OCI-LY3 (cell line): Measurements from ENCODE around the gene SCP2.

Experiments used
- H2AFZ ChIP-seq: fragments of 200-600, 300-600 bp; shearing (Covaris generic); 2 replicates; pipeline ENCODE4 v1.6.0; 2014; ENCODE audit warnings: antibody characterized with exemption, low read depth, low read length
- H3K27ac ChIP-seq: fragments of 200-600, 300-600 bp; sonication (generic); 2 replicates; pipeline ENCODE4 v1.5.1; 2014; ENCODE audit warnings: mild to moderate bottlenecking, low read length, moderate library complexity, mixed read lengths
- H3K27me3 ChIP-seq: fragments of 200-600, 300-600 bp; sonication (generic); 2 replicates; pipeline ENCODE4 v1.6.1; 2014; ENCODE audit warnings: low read depth, low read length, mixed read lengths
- H3K36me3 ChIP-seq: fragments of 200-600, 300-600 bp; sonication (generic); replicated peaks from 2 replicates; pipeline ENCODE3; 2014; ENCODE audit warnings: low read depth, low read length, mixed read lengths
- H3K4me1 ChIP-seq: fragments of 300-600, 200-600 bp; sonication (generic); 2 replicates; pipeline ENCODE4 v1.6.1; 2014; ENCODE audit warnings: low read length, mixed read lengths
- H3K4me2 ChIP-seq: fragments of 200-600, 300-600 bp; sonication (generic); 2 replicates; pipeline ENCODE4 v1.6.1; 2014; ENCODE audit warnings: low read length, mixed read lengths
- H3K4me3 ChIP-seq: fragments of 300-600, 200-600 bp; sonication (generic); 2 replicates; pipeline ENCODE4 v1.5.1; 2014; ENCODE audit warnings: antibody characterized with exemption, mild to moderate bottlenecking, low read length, moderate library complexity
- H3K79me2 ChIP-seq: fragments of 300-600, 200-600 bp; shearing (Covaris generic); 2 replicates; pipeline ENCODE4 v1.6.1; 2014; ENCODE audit warnings: mild to moderate bottlenecking, low read length, mixed read lengths
- H3K9ac ChIP-seq: fragments of 300-600, 200-600 bp; shearing (Covaris generic); 2 replicates; pipeline ENCODE4 v1.6.0; 2014; ENCODE audit warnings: mild to moderate bottlenecking, low read length, moderate library complexity
- H3K9me3 ChIP-seq: fragments of 200-600, 300-600 bp; shearing (Covaris generic); 2 replicates; pipeline ENCODE4 v1.6.1; 2014; ENCODE audit warnings: low read length, mixed read lengths; ENCODE audit not compliant: insufficient read depth
- H4K20me1 ChIP-seq: fragments of 200-600, 300-600 bp; sonication (generic); 2 replicates; pipeline ENCODE4 v1.6.1; 2016; ENCODE audit warnings: low read length, mixed read lengths; ENCODE audit not compliant: insufficient read depth
- CTCF ChIP-seq: fragments of 200-600, 300-600 bp; sonication (generic); IDR thresholded peaks from 2 replicates; pipeline ENCODE4 v1.5.1; 2014; ENCODE audit warnings: antibody characterized with exemption, low read length, low read depth
- EZH2phosphoT487 ChIP-seq: fragments of 200-600 bp; shearing (Covaris generic); IDR thresholded peaks from 2 replicates; pipeline ENCODE4 v1.6.1; 2018; ENCODE audit warnings: antibody characterized with exemption, mixed run types, low read depth

The SCP2 gene

GRCh38 chr1:52913537-52913936, 13.5 kb upstream of the SCP2 start:
- Histone ChIP-seq H3K4me3 (no peak overlapping the region), H3K9ac (no peak overlapping the region), H3K27ac (no peak overlapping the region), H3K9me3 (no peaks in the 10 kb centered on the region), H3K4me2 (no peak overlapping the region), H3K36me3 (no peaks in the 10 kb centered on the region), H3K4me1 (no peaks in the 10 kb centered on the region), H4K20me1 (no peaks in the 10 kb centered on the region), H3K27me3 (no peaks in the 10 kb centered on the region), H2AFZ (no peak overlapping the region), H3K79me2 (no peaks in the 10 kb centered on the region)
- TF ChIP-seq EZH2phosphoT487 (no peak), CTCF (no peak)

GRCh38 chr1:52914463-52914862, 12.6 kb upstream of the SCP2 start:
- TF ChIP-seq EZH2phosphoT487 (no peak), CTCF (no peak)
- H3K27ac ChIP-seq = no peak overlapping the region
- H3K4me3 ChIP-seq = no peak overlapping the region
- no peak overlapping the region for H3K9ac ChIP-seq
- no peaks in the 10 kb centered on the region for H3K4me1 ChIP-seq
- H3K36me3 ChIP-seq = no peaks in the 10 kb centered on the region
- no peaks in the 10 kb centered on the region for H3K9me3 ChIP-seq
- H4K20me1 ChIP-seq = no peaks in the 10 kb centered on the region
- H3K4me2 ChIP-seq = no peak overlapping the region
- no peak overlapping the region for H2AFZ ChIP-seq
- H3K79me2 ChIP-seq = no peaks in the 10 kb centered on the region
- H3K27me3 ChIP-seq = no peaks in the 10 kb centered on the region

GRCh38 chr1:52915211-52915854, 11.7 kb upstream of the SCP2 start:
- Histone ChIP-seq H3K4me3 (no peak overlapping the region), H2AFZ (no peak overlapping the region), H3K36me3 (no peaks in the 10 kb centered on the region), H3K79me2 (no peaks in the 10 kb centered on the region), H3K4me1 (no peaks in the 10 kb centered on the region), H3K4me2 (no peak overlapping the region), H3K9ac (no peak overlapping the region), H3K9me3 (no peaks in the 10 kb centered on the region), H4K20me1 (no peaks in the 10 kb centered on the region), H3K27me3 (no peaks in the 10 kb centered on the region), H3K27ac (no peak overlapping the region)
- no peak for TF ChIP-seq EZH2phosphoT487
- no peak for TF ChIP-seq CTCF

GRCh38 chr1:52915855-52916220, 11.2 kb upstream of the SCP2 start:
- Histone ChIP-seq H2AFZ (no peak overlapping the region), H3K4me1 (no peaks in the 10 kb centered on the region), H3K9ac (no peak overlapping the region), H3K9me3 (no peaks in the 10 kb centered on the region), H3K79me2 (no peaks in the 10 kb centered on the region), H4K20me1 (no peaks in the 10 kb centered on the region), H3K36me3 (no peaks in the 10 kb centered on the region), H3K27me3 (no peaks in the 10 kb centered on the region), H3K27ac (no peak overlapping the region), H3K4me3 (no peak overlapping the region), H3K4me2 (no peak overlapping the region)
- TF ChIP-seq EZH2phosphoT487 (no peak), CTCF (no peak)
